CD8-positive, alpha-beta memory T cell (primary cell): Measurements from ENCODE around the gene DPM3. TPM values are rescaled to one million over a fixed set of nuclear protein-coding genes. Genes with fewer than 3 reads are reported as not detected.
A peak's percentile ranks its signal among the peaks of the same experiment; 100 is the strongest.

Source experiments
- CTCF ChIA-PET: fragments of 350-600 bp; sonication (Branson Sonifier 250); formaldehyde crosslinking; loops from one replicate; lab custom pipeline; 2021; ENCODE audit warnings: antibody characterized with exemption; lab: Charles Lee
- POLR2A ChIA-PET: fragments of 350-600 bp; sonication (Branson Sonifier 250); formaldehyde crosslinking; loops from one replicate; lab custom pipeline; 2021; ENCODE audit warnings: antibody characterized with exemption; lab: Charles Lee
- DNase-seq, 5 donors: peaks; one replicate each; pipeline versions ENCODE4 v3.0.0 to v3.0.0-alpha.2; 2020 to 2022; ENCODE audit warnings: mixed read lengths in 1 of 5
- H3K27ac ChIP-seq: one replicate; pipeline ENCODE4 v1.7.0; 2013; ENCODE audit warnings: low read depth, mild to moderate bottlenecking, low read length, moderate library complexity
- H3K27me3 ChIP-seq: 2 replicates; pipeline ENCODE4 v1.7.0; 2013; ENCODE audit warnings: low read length, mild to moderate bottlenecking; ENCODE audit not compliant: insufficient read depth, poor library complexity, severe bottlenecking
- H3K36me3 ChIP-seq: 2 replicates; pipeline ENCODE4 v1.7.0; 2013; ENCODE audit warnings: mild to moderate bottlenecking, low read length, moderate library complexity; ENCODE audit not compliant: insufficient read depth
- H3K4me1 ChIP-seq: 2 replicates; pipeline ENCODE4 v1.7.0; 2013; ENCODE audit warnings: mild to moderate bottlenecking, low read length, moderate library complexity; ENCODE audit not compliant: insufficient read depth
- H3K4me3 ChIP-seq: 2 replicates; pipeline ENCODE4 v1.7.0; 2013; ENCODE audit warnings: mild to moderate bottlenecking, low read length
- H3K9me3 ChIP-seq: 2 replicates; pipeline ENCODE4 v1.7.0; 2013; ENCODE audit warnings: mild to moderate bottlenecking, low read length
- H3K27ac Mint-ChIP-seq, 8 donors: one replicate each; pipeline ENCODE4 v1.8.0; 2020 to 2021; ENCODE audit warnings: mixed read lengths in 8 of 8, mild to moderate bottlenecking in 6 of 8, inconsistent platforms in 3 of 8, moderate library complexity in 3 of 8
- H3K27me3 Mint-ChIP-seq, 2 donors: one replicate each; pipeline ENCODE4 v1.8.0; 2020 to 2021; ENCODE audit warnings: mixed read lengths in 2 of 2, mild to moderate bottlenecking in 1 of 2, moderate library complexity in 1 of 2
- H3K36me3 Mint-ChIP-seq, 3 donors: one replicate each; pipeline ENCODE4 v1.8.0; 2020 to 2021; ENCODE audit warnings: mixed read lengths in 3 of 3, inconsistent platforms in 1 of 3, mild to moderate bottlenecking in 1 of 3
- H3K4me1 Mint-ChIP-seq, 3 donors: one replicate each; pipeline ENCODE4 v1.8.0; 2020 to 2021; ENCODE audit warnings: mixed read lengths in 3 of 3, inconsistent platforms in 1 of 3, mild to moderate bottlenecking in 1 of 3
- H3K4me3 Mint-ChIP-seq, 7 donors: one replicate each; pipeline ENCODE4 v1.8.0; 2020 to 2021; ENCODE audit warnings: mixed read lengths in 7 of 7, mild to moderate bottlenecking in 6 of 7, moderate library complexity in 4 of 7, inconsistent platforms in 2 of 7
- H3K9me3 Mint-ChIP-seq, 5 donors: one replicate each; pipeline ENCODE4 v1.8.0; 2020 to 2022; ENCODE audit warnings: mixed read lengths in 5 of 5, mild to moderate bottlenecking in 3 of 5, moderate library complexity in 2 of 5, inconsistent platforms in 1 of 5
- polyA plus RNA-seq: library from polyadenylated mRNA; unstranded; fragments of 300-500 nt; fragmentation: Illumina TruSeq; gene quantifications from one replicate; pipeline ENCODE4 v1.2.3, GENCODE V29; 2021
- total RNA-seq, 2 experiments: library from RNA; stranded (reverse); gene quantifications; one replicate each; pipeline ENCODE4 v1.2.3, GENCODE V29; 2021

The DPM3 gene
- total and polyA plus RNA-seq, 3 experiments from 2014 or later, result 38.9 to 120 (median 40.9) TPM

DNA sequence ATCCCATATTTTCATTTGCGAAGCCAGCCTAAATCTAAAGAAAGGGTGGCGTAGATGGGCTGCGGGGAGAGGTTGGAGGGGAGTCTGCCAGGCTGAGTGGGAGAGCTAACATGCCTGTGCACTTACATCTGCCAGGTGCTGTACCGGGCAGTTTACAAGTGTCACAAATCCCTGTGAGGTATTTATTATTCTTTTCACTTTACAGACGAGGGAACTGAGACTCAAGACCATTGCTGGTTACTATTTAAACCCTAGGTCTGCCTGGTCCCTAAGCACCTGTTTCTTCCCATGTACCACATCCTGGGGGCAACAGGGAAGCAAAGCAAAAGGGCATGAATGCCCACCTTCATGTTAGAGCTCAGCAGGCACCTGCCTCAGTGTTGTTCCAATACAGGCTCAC, 32.0 kb downstream of the DPM3 start:
- ChIA-PET POLR2A (no interaction called here), CTCF (interaction anchor here (1.3 to 2.1 kb wide), 3 partner anchors 13 to 65 kb away, joined by 4 to 7 read pairs (median 4); partner anchors contain the start of gene KRTCAP2)
- no peaks in the 10 kb centered on the region for H3K4me1 ChIP-seq

GRCh38 chr1:155107309-155108264, 32.7 kb downstream of the DPM3 start:
- H3K4me1 Mint-ChIP-seq, result no peaks in the 10 kb centered on the region

More for the DNA sequence above, 32.0 kb downstream of the DPM3 start:
- no peaks in the 10 kb centered on the region for H3K36me3 ChIP-seq
- H3K27ac ChIP-seq, result no peak overlapping the region
- Mint-ChIP-seq H3K9me3 (no peaks in the 10 kb centered on the region), H3K27me3 (peaks cover 9 to 10% of the 10 kb centered on the region in 2 donors), H3K36me3 (no peaks in the 10 kb centered on the region), H3K27ac (no peak overlapping the region), H3K4me3 (no peak overlapping the region), H3K4me1 (no peaks in the 10 kb centered on the region)
- H3K27me3 ChIP-seq, result no peaks in the 10 kb centered on the region
- DNase-seq, result no peak
- H3K4me3 ChIP-seq, result no peak overlapping the region
- H3K9me3 ChIP-seq, result no peaks in the 10 kb centered on the region

GRCh38 chr1:155106862-155107261, 33.5 kb downstream of the DPM3 start:
- POLR2A ChIA-PET, result no interaction called here
- no peaks in the 10 kb centered on the region for H3K9me3 Mint-ChIP-seq

More at GRCh38 chr1:155107309-155108264, 32.7 kb downstream of the DPM3 start:
- H3K4me1 ChIP-seq, result no peaks in the 10 kb centered on the region
- no peaks in the 10 kb centered on the region for H3K9me3 Mint-ChIP-seq
- CTCF ChIA-PET, result interaction anchor here (1.1 to 2.1 kb wide), 5 partner anchors 12 to 65 kb away, joined by 3 to 7 read pairs (median 4); partner anchors contain the start of gene KRTCAP2
- POLR2A ChIA-PET, result no interaction called here
- H3K27ac ChIP-seq, result no peak overlapping the region
- H3K4me3 Mint-ChIP-seq, result no peak overlapping the region
- H3K36me3 ChIP-seq, result no peaks in the 10 kb centered on the region
- H3K27me3 ChIP-seq, result no peaks in the 10 kb centered on the region
- H3K36me3 Mint-ChIP-seq, result no peaks in the 10 kb centered on the region
- DNase-seq, result no peak
- no peaks in the 10 kb centered on the region for H3K9me3 ChIP-seq
- no peak overlapping the region for H3K4me3 ChIP-seq
- no peak overlapping the region for H3K27ac Mint-ChIP-seq
- peaks cover 9 to 10% of the 10 kb centered on the region in 2 donors for H3K27me3 Mint-ChIP-seq

DNA sequence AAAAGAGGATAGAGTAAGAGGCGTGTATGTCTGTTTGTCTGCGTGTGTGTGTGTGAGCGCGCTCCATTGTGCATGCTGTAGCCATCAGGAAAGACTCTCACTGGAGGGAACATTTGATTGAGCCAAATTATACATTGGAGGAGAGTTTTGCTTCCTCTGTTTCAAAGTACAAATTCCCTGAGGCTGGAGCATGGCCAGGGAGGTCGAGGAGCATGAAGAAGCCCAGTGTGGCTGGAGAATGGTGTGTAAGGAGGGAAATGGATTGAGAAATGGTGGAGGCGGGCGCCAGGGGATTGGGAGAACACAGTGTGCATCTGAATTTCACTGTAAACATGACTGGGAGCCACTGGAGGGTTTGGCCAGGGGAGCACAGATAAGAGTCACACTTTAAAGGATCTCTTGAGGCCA, 34.7 kb downstream of the DPM3 start:
- H3K4me3 Mint-ChIP-seq, result no peak overlapping the region
- peaks cover 7 to 16% of the 10 kb centered on the region in 2 donors for H3K27me3 Mint-ChIP-seq
- ChIA-PET POLR2A (no interaction called here), CTCF (interaction anchor here (1.5 to 1.9 kb wide), 2 partner anchors 14 to 67 kb away, joined by 3 to 7 read pairs; partner anchors contain the start of gene KRTCAP2)
- H3K36me3 Mint-ChIP-seq, result no peaks in the 10 kb centered on the region
- H3K4me1 Mint-ChIP-seq, result no peaks in the 10 kb centered on the region
- Histone ChIP-seq H3K27me3 (no peaks in the 10 kb centered on the region), H3K27ac (no peak overlapping the region), H3K4me1 (no peaks in the 10 kb centered on the region), H3K9me3 (no peaks in the 10 kb centered on the region), H3K4me3 (no peak overlapping the region), H3K36me3 (no peaks in the 10 kb centered on the region)
- no peak for DNase-seq
- no peaks in the 10 kb centered on the region for H3K9me3 Mint-ChIP-seq
- peak overlapping the region in 1 of 8 donors; percentile 10 for H3K27ac Mint-ChIP-seq

More at GRCh38 chr1:155106862-155107261, 33.5 kb downstream of the DPM3 start:
- H3K27me3 Mint-ChIP-seq, result peaks cover 9 to 13% of the 10 kb centered on the region in 2 donors
- Histone ChIP-seq H3K4me1 (no peaks in the 10 kb centered on the region), H3K27me3 (no peaks in the 10 kb centered on the region), H3K27ac (no peak overlapping the region), H3K4me3 (no peak overlapping the region), H3K36me3 (no peaks in the 10 kb centered on the region), H3K9me3 (no peaks in the 10 kb centered on the region)
- CTCF ChIA-PET, result interaction anchor here (0.6 to 1.9 kb wide), 5 partner anchors 11 to 66 kb away, joined by 3 to 7 read pairs (median 3); partner anchors contain the start of gene KRTCAP2
- no peaks in the 10 kb centered on the region for H3K4me1 Mint-ChIP-seq
- H3K4me3 Mint-ChIP-seq, result no peak overlapping the region
- no peak for DNase-seq
- H3K36me3 Mint-ChIP-seq, result no peaks in the 10 kb centered on the region
- H3K27ac Mint-ChIP-seq, result peak overlapping the region in 1 of 8 donors; percentile 9

- no peaks in the 10 kb centered on the region for H3K36me3 ChIP-seq
- H3K9me3 ChIP-seq, result no peaks in the 10 kb centered on the region
- peak overlapping the region in 1 of 8 donors; percentile 46 for H3K27ac Mint-ChIP-seq
- peaks cover 6 to 16% of the 10 kb centered on the region in 2 donors for H3K27me3 Mint-ChIP-seq
- H3K4me1 ChIP-seq, result no peaks in the 10 kb centered on the region
- H3K36me3 Mint-ChIP-seq, result no peaks in the 10 kb centered on the region
- no peak overlapping the region for H3K27ac ChIP-seq
- ChIA-PET CTCF (no interaction called here), POLR2A (no interaction called here)
- H3K4me1 Mint-ChIP-seq, result no peaks in the 10 kb centered on the region
- H3K4me3 Mint-ChIP-seq, result no peak overlapping the region
- no peaks in the 10 kb centered on the region for H3K27me3 ChIP-seq
- no peak for DNase-seq
- H3K4me3 ChIP-seq, result no peak overlapping the region
- no peaks in the 10 kb centered on the region for H3K9me3 Mint-ChIP-seq
Measured at GRCh38 chr1:155104605-155105534, 35.5 kb downstream of the DPM3 start.

- Mint-ChIP-seq H3K9me3 (no peaks in the 10 kb centered on the region), H3K27me3 (peaks cover 6 to 18% of the 10 kb centered on the region in 2 donors), H3K4me1 (no peaks in the 10 kb centered on the region), H3K27ac (no peak overlapping the region), H3K4me3 (no peak overlapping the region), H3K36me3 (no peaks in the 10 kb centered on the region)
- no peaks in the 10 kb centered on the region for H3K27me3 ChIP-seq
- H3K4me3 ChIP-seq, result no peak overlapping the region
- ChIA-PET CTCF (no interaction called here), POLR2A (no interaction called here)
- H3K4me1 ChIP-seq, result no peaks in the 10 kb centered on the region
- no peaks in the 10 kb centered on the region for H3K9me3 ChIP-seq
- no peak overlapping the region for H3K27ac ChIP-seq
- DNase-seq, result no peak
- no peaks in the 10 kb centered on the region for H3K36me3 ChIP-seq
Measured at GRCh38 chr1:155103325-155103724, 37.0 kb downstream of the DPM3 start.

DNA sequence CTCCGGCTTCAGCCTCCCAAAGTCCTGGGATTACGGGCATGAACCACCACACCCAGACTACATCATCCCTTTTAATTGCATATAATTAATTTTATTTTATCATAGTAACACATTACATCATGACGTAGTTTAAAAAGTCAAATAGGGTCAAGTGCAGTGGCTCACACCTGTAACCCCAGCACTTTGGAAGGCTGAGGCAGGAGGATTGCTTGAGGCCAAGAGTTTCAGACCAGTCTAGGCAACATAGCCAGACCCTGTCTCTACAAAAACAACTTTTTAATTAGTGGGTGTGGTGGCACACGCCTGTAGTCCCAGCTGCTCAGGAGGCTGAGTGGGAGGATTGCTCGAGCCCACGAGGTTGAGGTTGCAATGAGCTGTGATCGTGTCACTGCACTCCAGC, 41.0 kb downstream of the DPM3 start:
- ChIA-PET POLR2A (no interaction called here), CTCF (interaction anchor here (2.1 to 4.1 kb wide), 2 partner anchors 8 to 68 kb away, joined by 6 to 10 read pairs; no protein-coding TSS in a partner anchor)
- H3K9me3 Mint-ChIP-seq, result peaks cover 0 to 3% (median 0%) of the 10 kb centered on the region in 5 donors
- no peak overlapping the region for H3K27ac ChIP-seq
- no peak for DNase-seq
- H3K4me3 Mint-ChIP-seq, result no peak overlapping the region
- no peaks in the 10 kb centered on the region for H3K4me1 Mint-ChIP-seq
- no peaks in the 10 kb centered on the region for H3K36me3 ChIP-seq
- no peaks in the 10 kb centered on the region for H3K9me3 ChIP-seq
- H3K27ac Mint-ChIP-seq, result no peak overlapping the region
- H3K4me3 ChIP-seq, result no peak overlapping the region
- no peaks in the 10 kb centered on the region for H3K4me1 ChIP-seq
- H3K36me3 Mint-ChIP-seq, result no peaks in the 10 kb centered on the region
- no peaks in the 10 kb centered on the region for H3K27me3 ChIP-seq
- H3K27me3 Mint-ChIP-seq, result peaks cover 4 to 20% of the 10 kb centered on the region in 2 donors
